Activated CD8-positive, alpha-beta T cell treated with anti-CD3 and anti-CD28 coated beads, Interleukin-2, amount 10 ng/mL, durations not matched to agents 7 days and 5 days (primary cell): Measurements from ENCODE around the gene GCN1. TPM values are rescaled to one million over a fixed set of nuclear protein-coding genes. Genes with fewer than 3 reads are reported as not detected.

Experiments
- ATAC-seq: fragments of 150-1000 bp; cut with Tn5 transposase; one replicate; pipeline ENCODE4 v1.10.0; 2021; ENCODE audit warnings: moderate library complexity
- CTCF ChIA-PET: fragments of 350-600 bp; sonication (Branson Sonifier 250); formaldehyde crosslinking; loops from one replicate; lab custom pipeline; 2021; ENCODE audit warnings: antibody characterized with exemption; lab: Charles Lee
- POLR2A ChIA-PET: fragments of 350-600 bp; sonication (Branson Sonifier 250); formaldehyde crosslinking; loops from one replicate; lab custom pipeline; 2021; ENCODE audit warnings: antibody characterized with exemption; lab: Charles Lee
- DNase-seq: peaks from one replicate; pipeline ENCODE4 v3.0.0-alpha.2; 2020
- H3K27ac Mint-ChIP-seq: one replicate; pipeline ENCODE4 v1.8.0; 2021; ENCODE audit warnings: mild to moderate bottlenecking, mixed read lengths
- H3K27me3 Mint-ChIP-seq: one replicate; pipeline ENCODE4 v1.8.0; 2021; ENCODE audit warnings: low read depth, mixed read lengths
- H3K36me3 Mint-ChIP-seq: one replicate; pipeline ENCODE4 v1.8.0; 2021; ENCODE audit warnings: low read depth, mixed read lengths
- H3K4me1 Mint-ChIP-seq: one replicate; pipeline ENCODE4 v1.8.0; 2021; ENCODE audit warnings: low read depth, mixed read lengths
- H3K4me3 Mint-ChIP-seq: one replicate; pipeline ENCODE4 v1.8.0; 2021; ENCODE audit warnings: mild to moderate bottlenecking, mixed read lengths
- H3K9me3 Mint-ChIP-seq: one replicate; pipeline ENCODE4 v1.8.0; 2022; ENCODE audit warnings: mixed read lengths; ENCODE audit not compliant: insufficient read depth
- total RNA-seq, 2 experiments: library from RNA; stranded (reverse); gene quantifications; one replicate each; pipeline ENCODE4 v1.2.3, GENCODE V29; 2021

The GCN1 gene
- total RNA-seq, 2 experiments from 2014 or later = 109 to 112 TPM

GRCh38 chr12:120229071-120229486, 34.6 kb upstream of the GCN1 start:
- peaks cover 94% of the 10 kb centered on the region for H3K4me1 Mint-ChIP-seq
- no peak overlapping the region for H3K4me3 Mint-ChIP-seq
- ChIA-PET POLR2A (interaction anchor here (0.5 to 14.6 kb wide), 8 partner anchors 22 to 63 kb away, joined by 3 to 329 read pairs (median 6); partner anchors contain the start of genes PXN, RNU4-1 and RNU4-2), CTCF (interaction anchor here (0.7 to 9.6 kb wide), 18 partner anchors 8 to 211 kb away, joined by 3 to 922 read pairs (median 14); partner anchors contain the start of genes PXN, RNU4-1, RNU4-2 and RPLP0)
- H3K9me3 Mint-ChIP-seq = no peaks in the 10 kb centered on the region
- no peak for ATAC-seq
- DNase-seq = no peak
- peaks cover 20% of the 10 kb centered on the region for H3K36me3 Mint-ChIP-seq
- H3K27me3 Mint-ChIP-seq = no peaks in the 10 kb centered on the region
- no peak overlapping the region for H3K27ac Mint-ChIP-seq

- ChIA-PET CTCF (interaction anchor here (0.6 to 9.6 kb wide), 38 partner anchors 8 to 225 kb away, joined by 3 to 922 read pairs (median 5); partner anchors contain the start of genes PXN, RAB35, RNU4-1 and RNU4-2), POLR2A (interaction anchor here (0.7 to 14.6 kb wide), 11 partner anchors 10 to 63 kb away, joined by 3 to 329 read pairs (median 4); partner anchors contain the start of genes PXN, RNU4-1, RNU4-2 and RPLP0)
- DNase-seq (peak; percentile 91), ATAC-seq (peak; percentile 83)
- Mint-ChIP-seq H3K4me3 (peak overlapping the region; percentile 40), H3K27ac (peak overlapping the region; percentile 85), H3K9me3 (no peaks in the 10 kb centered on the region), H3K4me1 (peaks cover 90% of the 10 kb centered on the region), H3K36me3 (peaks cover 22% of the 10 kb centered on the region), H3K27me3 (no peaks in the 10 kb centered on the region)
Observed at GRCh38 chr12:120228291-120229070, 34.0 kb upstream of the GCN1 start.

GRCh38 chr12:120228041-120228290, 33.5 kb upstream of the GCN1 start:
- Mint-ChIP-seq H3K36me3 (peaks cover 27% of the 10 kb centered on the region), H3K4me3 (no peak overlapping the region), H3K27me3 (no peaks in the 10 kb centered on the region), H3K27ac (no peak overlapping the region), H3K4me1 (peaks cover 86% of the 10 kb centered on the region), H3K9me3 (no peaks in the 10 kb centered on the region)
- ChIA-PET POLR2A (interaction anchor here (0.7 to 14.6 kb wide), 11 partner anchors 11 to 64 kb away, joined by 3 to 329 read pairs (median 4); partner anchors contain the start of genes PXN, RNU4-1, RNU4-2 and RPLP0), CTCF (interaction anchor here (0.6 to 9.6 kb wide), 37 partner anchors 9 to 226 kb away, joined by 3 to 922 read pairs (median 5); partner anchors contain the start of genes PXN, RAB35, RNU4-1 and RNU4-2)
- DNase-seq = no peak
- ATAC-seq = no peak

- ATAC-seq = no peak
- POLR2A ChIA-PET = interaction anchor here (0.7 to 14.6 kb wide), 11 partner anchors 11 to 64 kb away, joined by 3 to 329 read pairs (median 4); partner anchors contain the start of genes PXN, RNU4-1, RNU4-2 and RPLP0
- CTCF ChIA-PET = interaction anchor here (0.6 to 9.6 kb wide), 38 partner anchors 9 to 226 kb away, joined by 3 to 922 read pairs (median 5); partner anchors contain the start of genes PXN, RAB35, RNU4-1 and RNU4-2
- H3K27ac Mint-ChIP-seq = no peak overlapping the region
- H3K4me3 Mint-ChIP-seq = no peak overlapping the region
- H3K4me1 Mint-ChIP-seq = peaks cover 81% of the 10 kb centered on the region
- no peaks in the 10 kb centered on the region for H3K27me3 Mint-ChIP-seq
- H3K9me3 Mint-ChIP-seq = no peaks in the 10 kb centered on the region
- peaks cover 30% of the 10 kb centered on the region for H3K36me3 Mint-ChIP-seq
- no peak for DNase-seq
Observed at GRCh38 chr12:120227233-120228040, 32.9 kb upstream of the GCN1 start.

- ATAC-seq (peak; percentile 43), DNase-seq (peak; percentile 40)
- POLR2A ChIA-PET = interaction anchor here (3.4 to 14.6 kb wide), 3 partner anchors 25 to 66 kb away, joined by 42 to 329 read pairs (median 52); partner anchors contain the start of genes PXN, RNU4-1, RNU4-2 and RPLP0
- Mint-ChIP-seq H3K36me3 (peaks cover 30% of the 10 kb centered on the region), H3K27ac (peak overlapping the region; percentile 89), H3K4me3 (peak overlapping the region; percentile 71), H3K9me3 (no peaks in the 10 kb centered on the region), H3K4me1 (peaks cover 67% of the 10 kb centered on the region), H3K27me3 (no peaks in the 10 kb centered on the region)
- CTCF ChIA-PET = interaction anchor here (1.4 to 9.6 kb wide), 9 partner anchors 10 to 76 kb away, joined by 4 to 922 read pairs (median 25); partner anchors contain the start of genes PXN, RNU4-1, RNU4-2 and RPLP0
Observed at GRCh38 chr12:120225852-120226640, 31.5 kb upstream of the GCN1 start.

- no peaks in the 10 kb centered on the region for H3K27me3 Mint-ChIP-seq
- no peak for ATAC-seq
- POLR2A ChIA-PET = interaction anchor here (0.6 to 14.6 kb wide), 4 partner anchors 11 to 66 kb away, joined by 3 to 329 read pairs (median 30); partner anchors contain the start of genes PXN, RNU4-1, RNU4-2 and RPLP0
- peak overlapping the region; percentile 89 for H3K27ac Mint-ChIP-seq
- peaks cover 58% of the 10 kb centered on the region for H3K4me1 Mint-ChIP-seq
- peaks cover 35% of the 10 kb centered on the region for H3K36me3 Mint-ChIP-seq
- CTCF ChIA-PET = interaction anchor here (1.0 to 9.6 kb wide), 8 partner anchors 12 to 77 kb away, joined by 3 to 922 read pairs (median 18); partner anchors contain the start of genes PXN, RNU4-2, RPLP0 and SIRT4
- H3K9me3 Mint-ChIP-seq = no peaks in the 10 kb centered on the region
- DNase-seq = no peak
- peak overlapping the region; percentile 71 for H3K4me3 Mint-ChIP-seq
Observed at GRCh38 chr12:120225200-120225558, 30.7 kb upstream of the GCN1 start.

GRCh38 chr12:120224304-120225199, 30.0 kb upstream of the GCN1 start:
- H3K27ac Mint-ChIP-seq = peak overlapping the region; percentile 89
- no peaks in the 10 kb centered on the region for H3K27me3 Mint-ChIP-seq
- POLR2A ChIA-PET = interaction anchor here (0.6 to 14.6 kb wide), 4 partner anchors 11 to 67 kb away, joined by 3 to 329 read pairs (median 30); partner anchors contain the start of genes PXN, RNU4-1, RNU4-2 and RPLP0
- CTCF ChIA-PET = interaction anchor here (1.0 to 9.6 kb wide), 7 partner anchors 12 to 67 kb away, joined by 3 to 922 read pairs (median 11); partner anchors contain the start of genes PXN, RNU4-2 and RPLP0
- ATAC-seq (no peak), DNase-seq (no peak)
- peak overlapping the region; percentile 71 for H3K4me3 Mint-ChIP-seq
- H3K4me1 Mint-ChIP-seq = peaks cover 52% of the 10 kb centered on the region
- H3K9me3 Mint-ChIP-seq = no peaks in the 10 kb centered on the region
- peaks cover 38% of the 10 kb centered on the region for H3K36me3 Mint-ChIP-seq

GRCh38 chr12:120223458-120224303, 29.2 kb upstream of the GCN1 start:
- DNase-seq (no peak), ATAC-seq (no peak)
- Mint-ChIP-seq H3K9me3 (no peaks in the 10 kb centered on the region), H3K27me3 (no peaks in the 10 kb centered on the region), H3K27ac (no peak overlapping the region), H3K4me3 (no peak overlapping the region), H3K36me3 (peaks cover 40% of the 10 kb centered on the region), H3K4me1 (peaks cover 43% of the 10 kb centered on the region)
- ChIA-PET POLR2A (interaction anchor here (1.0 to 14.6 kb wide), 3 partner anchors 22 to 68 kb away, joined by 5 to 329 read pairs (median 52); partner anchors contain the start of genes RNU4-1, RNU4-2 and RPLP0), CTCF (interaction anchor here (1.1 to 1.6 kb wide), 2 partner anchors 42 to 78 kb away, joined by 3 to 5 read pairs; partner anchors contain the start of genes PXN and SIRT4)
